Mesendoderm (in vitro differentiated cells): Measurements from ENCODE around the gene KNOP1.

Experiments used
- DNase-seq: peaks from one replicate; pipeline ENCODE4 v3.0.0; 2013
- H2AK5ac ChIP-seq: 2 replicates; pipeline ENCODE4 v1.6.1; 2013; ENCODE audit warnings: low read length, inconsistent platforms
- H2BK120ac ChIP-seq: 2 replicates; pipeline ENCODE4 v1.6.1; 2013; ENCODE audit warnings: low read depth, mild to moderate bottlenecking, low read length, moderate library complexity, mixed read lengths
- H2BK15ac ChIP-seq: replicated peaks from 2 replicates; pipeline ENCODE4 v1.6.1; 2013; ENCODE audit warnings: low read depth, mild to moderate bottlenecking, moderate library complexity
- H2BK5ac ChIP-seq: 2 replicates; pipeline ENCODE4 v1.6.1; 2013; ENCODE audit warnings: low read length, inconsistent platforms
- H3K18ac ChIP-seq: 2 replicates; pipeline ENCODE4 v1.6.1; 2013; ENCODE audit warnings: mild to moderate bottlenecking, low read length, mixed read lengths
- H3K23ac ChIP-seq: one replicate; pipeline ENCODE4 v1.6.1; 2013; ENCODE audit warnings: low read length
- H3K27ac ChIP-seq: 2 replicates; pipeline ENCODE4 v1.5.1; 2013; ENCODE audit warnings: low read depth, mild to moderate bottlenecking, inconsistent platforms, low read length, moderate library complexity
- H3K27me3 ChIP-seq: 2 replicates; pipeline ENCODE4 v1.6.1; 2013; ENCODE audit warnings: low read length, control low read depth, mild to moderate bottlenecking, inconsistent platforms; ENCODE audit not compliant: insufficient read depth, poor library complexity
- H3K36me3 ChIP-seq: 2 replicates; pipeline ENCODE4 v1.6.1; 2013; ENCODE audit warnings: low read length, inconsistent platforms; ENCODE audit not compliant: control insufficient read depth, insufficient read depth
- H3K4ac ChIP-seq: one replicate; pipeline ENCODE4 v1.6.1; 2013; ENCODE audit warnings: low read depth, mild to moderate bottlenecking, low read length, moderate library complexity
- H3K4me1 ChIP-seq: 2 replicates; pipeline ENCODE4 v1.6.1; 2013; ENCODE audit warnings: low read depth, low read length, inconsistent platforms; ENCODE audit not compliant: control insufficient read depth
- H3K4me2 ChIP-seq: 2 replicates; pipeline ENCODE4 v1.6.1; 2013; ENCODE audit warnings: low read length
- H3K4me3 ChIP-seq: 2 replicates; pipeline ENCODE4 v1.5.1; 2013; ENCODE audit warnings: mild to moderate bottlenecking, low read length
- H3K56ac ChIP-seq: one replicate; pipeline ENCODE4 v1.6.1; 2013; ENCODE audit warnings: low read length
- H3K79me1 ChIP-seq: 2 replicates; pipeline ENCODE4 v1.6.1; 2013; ENCODE audit warnings: low read length, inconsistent platforms
- H3K79me2 ChIP-seq: 2 replicates; pipeline ENCODE4 v1.6.1; 2013; ENCODE audit warnings: mild to moderate bottlenecking, low read length; ENCODE audit not compliant: control insufficient read depth, insufficient read depth
- H3K9ac ChIP-seq: 2 replicates; pipeline ENCODE4 v1.6.1; 2013; ENCODE audit warnings: low read length, inconsistent platforms
- H4K5ac ChIP-seq: one replicate; pipeline ENCODE4 v1.6.1; 2013; ENCODE audit warnings: low read length
- H4K8ac ChIP-seq: one replicate; pipeline ENCODE4 v1.6.1; 2013; ENCODE audit warnings: low read depth, mild to moderate bottlenecking, control low read depth, low read length, moderate library complexity
- WGBS: extraction: QIAGEN DNeasy Blood & Tissue Kit; methylation state at CpG from one replicate; pipeline ENCODE4 v1.1.7; 2013; ENCODE audit warnings: low lambda C conversion rate, missing lambda C conversion rate; ENCODE audit not compliant: insufficient coverage; ENCODE audit errors: extremely low coverage; 5-methylcytosine and 5-hydroxymethylcytosine counted together

The KNOP1 gene

GRCh38 chr16:19745286-19746010, 27.4 kb upstream of the KNOP1 start:
- H4K8ac ChIP-seq, result no peak overlapping the region
- H3K4me2 ChIP-seq, result no peak overlapping the region
- H3K36me3 ChIP-seq, result no peaks in the 10 kb centered on the region
- no peak overlapping the region for H3K18ac ChIP-seq
- no peak overlapping the region for H3K27ac ChIP-seq
- no peaks in the 10 kb centered on the region for H3K27me3 ChIP-seq
- no peaks in the 10 kb centered on the region for H3K79me2 ChIP-seq
- H3K23ac ChIP-seq, result no peak overlapping the region
- H3K4me3 ChIP-seq, result no peak overlapping the region
- H4K5ac ChIP-seq, result no peak overlapping the region
- H2BK120ac ChIP-seq, result no peak overlapping the region
- H3K4me1 ChIP-seq, result no peaks in the 10 kb centered on the region
- H3K79me1 ChIP-seq, result no peaks in the 10 kb centered on the region
- WGBS, result no CpG with 5 or more reads among the region's 9 CpGs
- no peak overlapping the region for H3K4ac ChIP-seq
- H2BK15ac ChIP-seq, result no peak overlapping the region
- no peak for DNase-seq
- no peak overlapping the region for H3K56ac ChIP-seq
- H3K9ac ChIP-seq, result no peak overlapping the region
- H2BK5ac ChIP-seq, result no peak overlapping the region
- no peak overlapping the region for H2AK5ac ChIP-seq

- no peak for DNase-seq
- WGBS, result no CpG with 5 or more reads among the region's 3 CpGs
These were observed 26.6 kb upstream of the KNOP1 start for GRCh38 chr16:19744670-19745069.

DNA sequence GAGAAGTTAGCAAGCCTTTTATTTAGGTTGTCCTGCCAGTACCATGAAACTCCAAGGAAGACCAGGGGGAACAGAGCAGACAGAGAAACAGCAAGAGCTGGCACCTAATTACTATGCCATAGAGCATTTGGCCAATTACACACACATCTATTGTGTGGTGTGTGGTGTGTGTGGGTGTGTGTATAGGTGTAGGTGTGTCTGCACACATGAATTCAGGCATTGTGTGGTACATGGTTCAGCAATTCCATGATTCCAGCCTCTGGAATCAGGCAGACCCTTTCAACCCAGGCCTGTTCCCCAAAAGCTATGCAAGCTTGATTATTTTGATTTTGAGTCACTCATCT, 25.8 kb upstream of the KNOP1 start:
- Histone ChIP-seq H3K4me3 (no peak overlapping the region), H3K9ac (no peak overlapping the region), H4K8ac (no peak overlapping the region), H3K27me3 (no peaks in the 10 kb centered on the region), H4K5ac (no peak overlapping the region), H2BK5ac (no peak overlapping the region), H3K56ac (no peak overlapping the region), H3K79me2 (no peaks in the 10 kb centered on the region), H3K18ac (no peak overlapping the region), H3K4me1 (no peaks in the 10 kb centered on the region), H3K79me1 (no peaks in the 10 kb centered on the region), H3K4me2 (no peak overlapping the region), H3K4ac (no peak overlapping the region), H3K27ac (no peak overlapping the region), H2BK15ac (no peak overlapping the region), H2AK5ac (no peak overlapping the region), H2BK120ac (no peak overlapping the region), H3K36me3 (no peaks in the 10 kb centered on the region), H3K23ac (no peak overlapping the region)
- no peak for DNase-seq

More at GRCh38 chr16:19744670-19745069, 26.6 kb upstream of the KNOP1 start:
- Histone ChIP-seq H3K36me3 (no peaks in the 10 kb centered on the region), H3K18ac (no peak overlapping the region), H3K79me1 (no peaks in the 10 kb centered on the region), H3K56ac (no peak overlapping the region), H3K9ac (no peak overlapping the region), H4K8ac (no peak overlapping the region), H2BK15ac (no peak overlapping the region), H3K27ac (no peak overlapping the region), H3K4me3 (no peak overlapping the region), H3K27me3 (no peaks in the 10 kb centered on the region), H3K4ac (no peak overlapping the region), H2BK120ac (no peak overlapping the region), H3K79me2 (no peaks in the 10 kb centered on the region), H3K4me2 (no peak overlapping the region), H2AK5ac (no peak overlapping the region), H3K4me1 (no peaks in the 10 kb centered on the region), H2BK5ac (no peak overlapping the region), H4K5ac (no peak overlapping the region), H3K23ac (no peak overlapping the region)

- no peak overlapping the region for H2BK5ac ChIP-seq
- H4K5ac ChIP-seq, result no peak overlapping the region
- H3K36me3 ChIP-seq, result no peaks in the 10 kb centered on the region
- no peak overlapping the region for H3K23ac ChIP-seq
- no peaks in the 10 kb centered on the region for H3K4me1 ChIP-seq
- WGBS, result no CpG with 5 or more reads among the region's 1 CpG
- H3K4me2 ChIP-seq, result no peak overlapping the region
- H4K8ac ChIP-seq, result no peak overlapping the region
- no peak overlapping the region for H3K56ac ChIP-seq
- H2BK120ac ChIP-seq, result no peak overlapping the region
- no peak overlapping the region for H2BK15ac ChIP-seq
- H3K4ac ChIP-seq, result no peak overlapping the region
- no peak for DNase-seq
- no peak overlapping the region for H3K27ac ChIP-seq
- H3K4me3 ChIP-seq, result no peak overlapping the region
- H3K9ac ChIP-seq, result no peak overlapping the region
- no peaks in the 10 kb centered on the region for H3K79me1 ChIP-seq
- H3K79me2 ChIP-seq, result no peaks in the 10 kb centered on the region
- no peak overlapping the region for H3K18ac ChIP-seq
- H2AK5ac ChIP-seq, result no peak overlapping the region
- H3K27me3 ChIP-seq, result no peaks in the 10 kb centered on the region
These were observed 23.3 kb upstream of the KNOP1 start for GRCh38 chr16:19741354-19741753.

GRCh38 chr16:19737306-19738038, 19.4 kb upstream of the KNOP1 start:
- Histone ChIP-seq H3K4ac (no peak overlapping the region), H3K27ac (no peak overlapping the region), H3K9ac (no peak overlapping the region), H3K79me1 (no peaks in the 10 kb centered on the region), H3K27me3 (no peaks in the 10 kb centered on the region), H2AK5ac (no peak overlapping the region), H3K79me2 (no peaks in the 10 kb centered on the region), H3K23ac (no peak overlapping the region), H3K4me1 (no peaks in the 10 kb centered on the region), H3K56ac (no peak overlapping the region), H2BK5ac (no peak overlapping the region), H4K8ac (no peak overlapping the region), H2BK120ac (no peak overlapping the region), H3K36me3 (peaks cover 2% of the 10 kb centered on the region), H4K5ac (no peak overlapping the region), H3K18ac (no peak overlapping the region), H3K4me3 (no peak overlapping the region), H3K4me2 (no peak overlapping the region), H2BK15ac (no peak overlapping the region)
- WGBS, result no CpG with 5 or more reads among the region's 12 CpGs
- DNase-seq, result no peak
